HG03196 (cell line): ENCODE results near the gene SPRR2E.
"Not testable (repeated sequence)": the region's sequence is repeated elsewhere in the genome, so short reads cannot be mapped to it uniquely, and the experiment has no call there.

Source experiments
- ATAC-seq: cut with Tn5 transposase; IDR thresholded peaks from one replicate; pipeline ENCODE4 v1.9.1; 2021; ENCODE audit not compliant: unreplicated experiment

SPRR2E gene

DNA sequence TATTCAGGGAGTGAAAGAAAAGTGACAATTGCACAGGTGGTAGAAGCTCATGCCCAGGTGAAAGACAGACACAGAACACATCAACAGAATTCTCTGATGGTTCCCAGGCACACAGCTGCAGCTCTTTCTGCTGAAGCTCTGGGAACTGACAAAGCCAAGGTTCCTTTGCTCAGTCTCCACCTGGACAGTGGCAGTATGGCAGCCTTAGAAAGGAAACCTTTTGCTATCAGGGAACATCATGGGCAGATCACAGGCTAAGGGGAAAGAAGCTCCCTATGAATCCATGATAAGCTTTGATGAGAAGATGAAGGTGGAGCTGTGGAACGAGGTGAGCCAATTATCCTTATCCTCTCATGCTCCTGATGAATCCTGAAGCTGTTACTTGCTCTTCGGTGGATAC lies 24.1 kb downstream of the SPRR2E start:
- no peak for ATAC-seq

- ATAC-seq: no peak
Observed at GRCh38 chr1:153058826-153059784, 35.2 kb downstream of the SPRR2E start.

GRCh38 chr1:153058154-153058553 lies 36.2 kb downstream of the SPRR2E start:
- no peak for ATAC-seq

GRCh38 chr1:153057375-153057774 lies 37.0 kb downstream of the SPRR2E start, which contains the start of gene SPRR2A:
Gene SPRR2A (minus strand): TSS chr1:153057512. CDS start chr1:153056735, 777 bp downstream.
- no peak for ATAC-seq

- not testable (repeated sequence) for ATAC-seq
Observed at GRCh38 chr1:153056111-153056510, 38.2 kb downstream of the SPRR2E start.

GRCh38 chr1:153049211-153049610 lies 45.1 kb downstream of the SPRR2E start:
- no peak for ATAC-seq
